Keratinocyte (primary cell): ENCODE measurements around the gene TMPRSS6. TPM values are rescaled to one million over a fixed set of nuclear protein-coding genes. Genes with fewer than 3 reads are reported as not detected.

ENCODE experiments used
- DNase-seq: peaks from one replicate; pipeline ENCODE4 v3.0.0-alpha.2; 2011; ENCODE audit warnings: low read depth, missing footprints, low spot score
- FAIRE-seq: peaks from 2 replicates; lab custom pipeline; 2011; peaks lifted over from hg19 to GRCh38; lab: Jason Lieb, UNC
- H2AFZ ChIP-seq: 2 replicates; pipeline ENCODE4 v1.6.0; 2012; ENCODE audit warnings: low read length, control low read depth, inconsistent platforms; ENCODE audit not compliant: control insufficient read depth
- H3K27ac ChIP-seq: 2 replicates; pipeline ENCODE4 v1.5.1; 2011; ENCODE audit warnings: low read length; ENCODE audit not compliant: control insufficient read depth, insufficient read depth
- H3K27me3 ChIP-seq: 3 replicates; pipeline ENCODE4 v1.6.0; 2011; ENCODE audit warnings: low read length; ENCODE audit not compliant: control insufficient read depth, insufficient read depth; ENCODE audit errors: extremely low read depth
- H3K36me3 ChIP-seq, 2 experiments: 2 replicates in 1 of 2; 3 replicates in 1 of 2; pipeline ENCODE4 v1.5.1; 2011; ENCODE audit warnings: low read length in 2 of 2, mild to moderate bottlenecking in 1 of 2; ENCODE audit not compliant: control insufficient read depth in 2 of 2, insufficient read depth in 2 of 2; ENCODE audit errors: extremely low read depth in 1 of 2
- H3K4me1 ChIP-seq: 3 replicates; pipeline ENCODE4 v1.5.1; 2011; ENCODE audit warnings: low read length; ENCODE audit not compliant: control insufficient read depth, insufficient read depth; ENCODE audit errors: extremely low read depth
- H3K4me2 ChIP-seq: 3 replicates; pipeline ENCODE4 v1.6.0; 2011; ENCODE audit warnings: low read depth, low read length; ENCODE audit not compliant: control insufficient read depth, insufficient read depth; ENCODE audit errors: extremely low read depth
- H3K4me3 ChIP-seq, 3 experiments: fragments of 200-600 bp in 1 of 3; sonication (generic) in 1 of 3; 2 replicates in 2 of 3; 3 replicates in 1 of 3; pipeline ENCODE4 v1.5.1; 2011 to 2016; ENCODE audit warnings: low read length in 3 of 3, mild to moderate bottlenecking in 3 of 3, control low read depth in 2 of 3, inconsistent platforms in 1 of 3, low read depth in 1 of 3, mixed read lengths in 1 of 3, mixed run types in 1 of 3, moderate library complexity in 1 of 3; ENCODE audit not compliant: control insufficient read depth in 2 of 3, insufficient read depth in 2 of 3; ENCODE audit errors: extremely low read depth in 1 of 3
- H3K79me2 ChIP-seq: 2 replicates; pipeline ENCODE4 v1.6.0; 2012; ENCODE audit warnings: low read length; ENCODE audit not compliant: control insufficient read depth, insufficient read depth
- H3K9ac ChIP-seq: 3 replicates; pipeline ENCODE4 v1.6.0; 2011; ENCODE audit warnings: low read length; ENCODE audit not compliant: control insufficient read depth, insufficient read depth; ENCODE audit errors: extremely low read depth
- H3K9me1 ChIP-seq: 3 replicates; pipeline ENCODE4 v1.6.0; 2011; ENCODE audit warnings: low read length; ENCODE audit not compliant: control insufficient read depth, insufficient read depth; ENCODE audit errors: extremely low read depth
- H3K9me3 ChIP-seq: 2 replicates; pipeline ENCODE4 v1.5.1; 2012; ENCODE audit warnings: low read depth, low read length; ENCODE audit not compliant: control insufficient read depth
- H4K20me1 ChIP-seq: 3 replicates; pipeline ENCODE4 v1.6.0; 2011; ENCODE audit warnings: low read length; ENCODE audit not compliant: control insufficient read depth, insufficient read depth; ENCODE audit errors: extremely low read depth
- CTCF ChIP-seq, 3 experiments: IDR thresholded peaks in 1 of 3; conservative IDR thresholded peaks in 1 of 3; optimal IDR thresholded peaks in 1 of 3; 2 replicates in 2 of 3; 3 replicates in 1 of 3; pipeline versions ENCODE3 to v1.5.1; 2011; ENCODE audit warnings: low read length in 3 of 3, mild to moderate bottlenecking in 3 of 3, moderate library complexity in 2 of 3, control low read depth in 1 of 3, inconsistent platforms in 1 of 3; ENCODE audit not compliant: insufficient read depth in 2 of 3; ENCODE audit errors: extremely low read depth in 1 of 3
- EZH2 ChIP-seq: IDR thresholded peaks from one replicate; pipeline ENCODE4 v1.6.1; 2012; ENCODE audit warnings: inconsistent platforms, mild to moderate bottlenecking, low read length, moderate library complexity
- dilution Hi-C: fragments of 300-500 bp; cut with MboI; formaldehyde crosslinking; loops from one replicate; pipeline ENCODE4 v1.7.0; 2020; ENCODE audit warnings: low sequenced_read_pairs; ENCODE audit not compliant: extremely low pct_ligation_motif_present
- polyA plus RNA-seq, 5 experiments: library from polyadenylated mRNA; depleted of rRNA in 3 of 5; stranded (reverse) in 3 of 5; stranded (forward) in 1 of 5; unstranded in 1 of 5; fragments of >200 nt; gene quantifications; 1 replicate in 1 of 5; 2 replicates in 3 of 5; 3 replicates in 1 of 5; pipeline versions ENCODE4 v1.2.1 to v1.2.3, GENCODE V29; 2011 to 2012; ENCODE audit warnings: missing spikeins in 2 of 5, low read depth in 1 of 5, low replicate concordance in 1 of 5

The TMPRSS6 gene
- polyA plus RNA-seq, 1 donor (not counting 4 experiments of a cell fraction or from before 2014, with no cell fraction given): not detected

- H3K79me2 ChIP-seq: no peaks in the 10 kb centered on the region
- peaks cover 3% of the 10 kb centered on the region for H3K4me1 ChIP-seq
- no peaks in the 10 kb centered on the region for H3K9me3 ChIP-seq
- no peak overlapping the region for H3K9ac ChIP-seq
- no peak for DNase-seq
- no peaks in the 10 kb centered on the region for H4K20me1 ChIP-seq
- no peaks in the 10 kb centered on the region for H3K36me3 ChIP-seq
- dilution Hi-C loops: no loop called here
- no peaks in the 10 kb centered on the region for H3K9me1 ChIP-seq
- no peak overlapping the region for H2AFZ ChIP-seq
- H3K4me3 ChIP-seq: no peak overlapping the region
- no peak overlapping the region for H3K4me2 ChIP-seq
- no peak for FAIRE-seq
- H3K27me3 ChIP-seq: peaks cover 7% of the 10 kb centered on the region
- no peak for TF ChIP-seq EZH2
- TF ChIP-seq CTCF (optimal IDR thresholded peaks at IDR 0.05 in 1 of 3, IDR thresholded peaks at IDR 0.05 in 1 of 3, conservative IDR thresholded peaks at IDR 0.05 in 1 of 3; ENCODE audit: extremely low read depth in 1 of 3, insufficient read depth in 2 of 3, low read length in 3 of 3): no peak
- H3K27ac ChIP-seq: no peak overlapping the region
Observed at GRCh38 chr22:37089434-37089833, 20.1 kb downstream of the TMPRSS6 start.

- TF ChIP-seq EZH2 (no peak), CTCF (optimal IDR thresholded peaks at IDR 0.05 in 1 of 3, IDR thresholded peaks at IDR 0.05 in 1 of 3, conservative IDR thresholded peaks at IDR 0.05 in 1 of 3; ENCODE audit: extremely low read depth in 1 of 3, insufficient read depth in 2 of 3, low read length in 3 of 3) (no peak)
- H3K4me2 ChIP-seq: no peak overlapping the region
- no peak overlapping the region for H2AFZ ChIP-seq
- no peaks in the 10 kb centered on the region for H3K36me3 ChIP-seq
- no peaks in the 10 kb centered on the region for H3K9me3 ChIP-seq
- H3K9ac ChIP-seq: no peak overlapping the region
- H3K79me2 ChIP-seq: no peaks in the 10 kb centered on the region
- FAIRE-seq (peak; percentile 43), DNase-seq (no peak)
- H3K27me3 ChIP-seq: peaks cover 7% of the 10 kb centered on the region
- H3K4me1 ChIP-seq: peaks cover 3% of the 10 kb centered on the region
- H3K27ac ChIP-seq: no peak overlapping the region
- H3K4me3 ChIP-seq: no peak overlapping the region
- dilution Hi-C loops: no loop called here
- no peaks in the 10 kb centered on the region for H3K9me1 ChIP-seq
- no peaks in the 10 kb centered on the region for H4K20me1 ChIP-seq
Observed at GRCh38 chr22:37088750-37089408, 20.6 kb downstream of the TMPRSS6 start.
